Activated CD4-positive, alpha-beta T cell treated with anti-CD3 and anti-CD28 coated beads for 48 hours (primary cell): ENCODE data around the gene TCF7L1.

Source experiments
- DNase-seq: peaks from one replicate; pipeline ENCODE4 v3.0.0-alpha.2; 2020

Gene TCF7L1

DNA sequence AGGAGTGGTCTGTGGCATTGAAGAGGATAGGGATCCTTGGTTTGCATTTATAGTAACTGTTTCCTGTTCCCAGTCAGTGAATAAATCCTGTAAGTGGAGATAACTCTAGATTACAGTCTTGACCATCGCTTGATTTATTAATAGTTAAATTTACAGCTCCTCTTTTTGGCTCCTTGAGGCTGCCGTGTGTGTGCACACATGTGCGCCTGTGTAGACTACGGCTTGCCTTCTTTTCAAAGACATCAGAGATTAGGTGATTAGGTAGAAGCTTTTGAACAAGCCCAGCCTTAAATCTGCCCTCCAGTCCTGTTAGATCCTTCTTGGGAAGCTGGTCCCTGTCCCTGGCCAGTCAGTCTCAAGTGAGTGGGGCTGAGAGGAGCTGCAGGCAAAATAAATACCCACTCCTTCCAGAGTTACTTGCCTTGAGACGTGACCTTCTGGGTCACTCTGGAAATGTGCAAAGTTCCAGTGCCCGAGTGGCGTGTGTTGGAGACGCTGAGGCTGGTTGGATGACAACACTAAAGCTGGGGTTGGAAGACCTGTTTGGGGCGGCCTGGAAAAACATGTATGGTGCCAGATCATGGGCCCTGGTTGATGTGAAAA, 32.0 kb downstream of the TCF7L1 start:
- DNase-seq = no peak

DNA sequence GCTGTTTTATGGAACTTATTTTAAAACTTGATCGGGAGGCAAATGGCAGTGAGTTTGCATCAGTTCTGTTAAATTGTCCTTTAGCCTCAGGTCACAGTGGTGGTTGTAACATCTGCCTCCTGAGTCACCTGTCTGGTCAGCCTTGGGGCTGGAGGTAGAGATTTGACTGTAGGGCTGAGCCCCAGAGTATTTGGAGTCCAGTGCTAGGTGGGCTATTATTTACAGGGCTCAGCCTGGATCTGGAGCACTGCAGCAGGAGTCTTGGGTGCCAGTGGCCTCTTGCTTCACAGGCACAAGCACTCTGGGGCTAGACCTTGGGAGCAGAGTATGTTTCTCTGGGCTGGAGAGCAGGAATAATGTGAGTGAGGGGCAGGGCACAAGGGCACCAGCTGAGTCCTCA, 32.8 kb downstream of the TCF7L1 start:
- no peak for DNase-seq

DNA sequence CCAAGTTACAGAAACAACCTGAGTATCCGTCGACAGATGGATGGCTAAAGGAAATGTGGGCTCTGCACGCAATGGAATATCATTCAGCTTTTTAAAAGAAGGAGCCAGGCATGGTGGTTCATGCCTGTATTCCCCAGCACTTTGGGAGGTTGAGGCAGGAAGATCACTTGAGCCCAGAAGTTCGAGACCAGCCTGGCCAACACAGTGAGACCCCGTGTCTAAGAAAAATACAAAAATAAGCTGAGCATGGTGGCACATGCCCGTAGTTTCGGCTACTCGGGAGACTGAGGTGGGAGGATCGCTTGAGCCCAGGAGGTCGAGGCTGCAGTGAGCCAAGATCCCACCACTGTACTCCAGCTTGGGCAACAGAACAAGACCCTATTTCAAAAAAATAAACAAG, 34.3 kb downstream of the TCF7L1 start:
- DNase-seq = no peak

DNA sequence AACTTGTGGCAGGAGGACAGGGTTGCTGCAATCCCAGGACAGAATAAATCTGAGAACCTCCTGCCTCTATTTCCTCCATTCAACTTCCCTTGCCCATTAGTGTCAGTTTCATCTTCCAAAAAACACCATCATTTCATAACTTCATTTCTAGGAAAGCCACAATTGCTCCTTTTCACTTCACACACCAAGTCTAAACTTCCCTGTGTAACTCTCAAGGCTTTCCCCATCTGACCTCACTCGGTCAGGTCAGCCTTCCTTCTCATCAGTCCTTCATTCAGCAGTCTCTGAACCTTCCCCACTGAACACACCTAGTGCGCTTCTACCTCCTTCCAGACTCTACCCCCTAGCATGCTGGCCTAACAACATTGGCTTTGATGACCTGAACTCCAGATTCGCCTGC, 35.8 kb downstream of the TCF7L1 start:
- no peak for DNase-seq

DNA sequence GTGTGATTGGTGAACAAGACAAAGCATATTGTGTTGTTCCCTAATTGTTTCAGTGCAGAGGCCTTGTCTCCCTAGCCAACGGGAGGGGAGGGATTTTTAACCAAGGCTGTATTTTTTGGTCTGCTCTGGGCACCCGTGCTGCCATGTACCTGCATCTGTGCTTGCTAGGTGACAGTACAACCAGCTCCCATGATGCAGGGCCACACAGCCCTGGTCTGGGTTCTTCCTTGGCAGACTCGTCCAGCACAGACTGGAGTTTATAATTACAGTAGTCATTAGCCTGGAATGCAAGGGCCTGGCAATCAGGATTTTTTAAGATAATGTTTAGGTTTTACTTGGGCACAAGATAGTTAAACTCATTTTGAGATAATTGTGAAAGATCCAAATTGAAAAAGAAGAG, 36.4 kb downstream of the TCF7L1 start:
- DNase-seq = no peak

DNA sequence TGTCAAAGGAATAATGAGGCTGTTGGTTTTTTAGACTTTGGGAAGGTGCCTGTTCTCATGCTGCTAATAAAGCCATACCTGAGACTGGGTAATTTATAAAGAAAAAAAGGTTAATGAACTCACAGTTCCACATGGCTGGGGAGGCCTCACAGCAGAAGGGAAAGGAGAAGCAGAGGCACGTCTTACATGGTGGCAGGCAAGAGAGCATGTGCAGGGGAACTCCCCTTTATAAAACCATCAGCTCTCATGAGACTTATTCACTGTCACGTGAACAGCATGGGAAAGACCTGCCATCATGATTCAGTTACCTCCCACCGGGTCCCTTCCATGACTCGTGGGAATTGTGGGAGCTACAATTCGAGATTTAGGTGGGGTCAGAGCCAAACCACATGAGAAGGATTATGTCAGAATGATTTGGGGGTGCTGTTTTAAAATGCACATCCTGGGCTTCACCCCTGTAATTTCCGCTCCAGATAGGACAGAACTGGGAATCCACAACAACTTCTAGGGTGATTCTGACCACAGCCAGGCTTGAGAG, 37.8 kb downstream of the TCF7L1 start:
- no peak for DNase-seq

DNA sequence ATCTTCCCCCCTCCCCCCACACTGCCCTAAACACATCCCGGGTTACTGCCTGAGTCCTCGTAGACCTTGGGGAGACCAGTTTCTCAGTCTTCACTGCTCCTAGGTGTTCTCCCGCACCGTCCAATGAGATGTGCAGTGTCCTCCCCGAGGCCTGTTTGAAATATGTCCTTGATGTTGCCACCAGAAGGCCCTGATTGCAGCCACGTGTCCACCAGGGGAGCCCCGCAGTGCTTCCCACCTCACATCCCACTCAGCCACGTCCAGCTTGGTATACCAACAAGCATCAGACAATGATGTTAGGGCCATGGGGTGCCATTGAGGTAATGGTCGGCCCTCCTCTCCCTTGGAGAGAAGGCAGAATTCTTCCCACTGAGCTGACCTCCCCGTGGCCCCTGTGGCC, 38.7 kb downstream of the TCF7L1 start:
- DNase-seq = no peak

DNA sequence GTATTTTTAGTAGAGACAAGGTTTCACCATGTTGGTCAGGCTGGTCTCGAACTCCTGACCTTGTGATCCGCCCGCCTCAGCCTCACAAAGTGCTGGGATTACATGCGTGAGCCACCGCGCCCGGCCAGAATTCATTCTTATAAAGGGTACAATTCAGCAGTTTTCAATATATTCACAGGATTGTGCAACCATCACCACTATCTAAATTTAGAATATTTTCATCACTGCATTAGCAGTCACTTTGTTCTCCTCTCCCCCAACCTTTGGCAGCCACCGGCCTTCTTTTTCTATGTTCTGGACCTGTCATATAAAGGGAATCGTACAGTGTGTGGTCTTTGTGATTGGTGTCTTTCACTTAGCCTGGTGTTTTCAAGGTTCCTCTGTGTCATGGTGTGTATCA, 40.7 kb downstream of the TCF7L1 start:
- DNase-seq = no peak

DNA sequence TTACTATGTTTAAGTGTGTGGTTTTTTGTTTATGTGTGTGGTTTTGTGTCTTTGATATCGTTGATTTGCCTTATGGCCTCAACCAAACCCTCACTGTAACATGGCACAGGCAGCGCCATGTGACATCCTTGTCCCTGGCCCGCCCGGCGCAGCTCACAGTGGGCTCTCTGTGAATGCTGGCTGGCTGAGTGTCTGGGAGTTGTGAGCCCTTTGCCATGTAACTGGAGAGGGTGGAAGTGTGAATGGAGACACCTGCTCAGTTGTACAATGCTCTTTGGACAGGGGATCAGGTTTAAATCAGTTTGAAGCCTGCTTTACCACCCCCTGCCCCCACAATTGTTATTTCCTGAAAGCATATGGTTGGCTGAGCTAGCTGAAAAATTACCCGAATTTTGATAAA, 41.8 kb downstream of the TCF7L1 start:
- DNase-seq = no peak

DNA sequence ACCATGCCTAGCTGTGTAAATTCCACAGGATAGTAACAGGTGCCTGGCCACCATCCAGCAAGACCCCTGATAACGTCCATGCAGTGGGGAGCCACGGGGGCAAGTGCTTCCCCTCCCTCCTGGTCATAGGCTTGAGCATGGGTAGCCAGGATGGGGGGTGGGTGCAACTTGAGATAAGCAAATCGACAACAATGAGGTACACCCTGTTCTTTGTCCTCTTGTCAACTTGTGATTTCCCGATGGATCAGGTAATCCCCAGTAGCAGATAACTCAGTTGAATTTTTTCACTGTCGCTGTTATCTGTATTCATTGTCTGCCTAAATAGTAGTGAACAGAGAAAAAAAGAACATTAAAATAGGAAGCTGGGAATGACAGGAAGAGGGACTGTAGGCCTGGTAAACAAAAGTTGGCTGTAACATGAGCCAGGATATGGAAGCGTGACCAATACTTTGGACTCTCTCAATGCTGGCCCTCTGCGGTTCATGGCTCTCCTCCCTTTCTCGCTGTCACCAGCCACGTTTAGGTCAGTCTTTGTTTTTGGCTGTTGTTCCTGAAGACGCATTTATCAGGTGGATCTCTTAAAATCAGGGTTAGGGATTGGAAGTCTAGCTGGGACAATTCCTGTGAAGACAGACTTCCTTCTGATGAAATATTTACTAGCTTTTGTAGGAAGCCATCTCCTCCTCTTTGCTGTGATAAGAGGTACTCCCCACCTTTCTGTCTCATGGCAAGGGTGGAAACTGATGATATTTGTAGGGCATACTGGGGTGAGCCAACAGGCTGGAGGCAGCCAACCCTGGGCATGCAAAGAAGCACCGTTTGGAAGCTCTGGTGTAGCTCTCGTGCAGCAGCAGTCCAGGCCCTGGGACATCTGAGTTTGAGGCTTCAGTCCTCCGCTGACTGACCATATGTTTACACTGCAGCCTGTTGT, 42.4 kb downstream of the TCF7L1 start:
- DNase-seq = no peak

DNA sequence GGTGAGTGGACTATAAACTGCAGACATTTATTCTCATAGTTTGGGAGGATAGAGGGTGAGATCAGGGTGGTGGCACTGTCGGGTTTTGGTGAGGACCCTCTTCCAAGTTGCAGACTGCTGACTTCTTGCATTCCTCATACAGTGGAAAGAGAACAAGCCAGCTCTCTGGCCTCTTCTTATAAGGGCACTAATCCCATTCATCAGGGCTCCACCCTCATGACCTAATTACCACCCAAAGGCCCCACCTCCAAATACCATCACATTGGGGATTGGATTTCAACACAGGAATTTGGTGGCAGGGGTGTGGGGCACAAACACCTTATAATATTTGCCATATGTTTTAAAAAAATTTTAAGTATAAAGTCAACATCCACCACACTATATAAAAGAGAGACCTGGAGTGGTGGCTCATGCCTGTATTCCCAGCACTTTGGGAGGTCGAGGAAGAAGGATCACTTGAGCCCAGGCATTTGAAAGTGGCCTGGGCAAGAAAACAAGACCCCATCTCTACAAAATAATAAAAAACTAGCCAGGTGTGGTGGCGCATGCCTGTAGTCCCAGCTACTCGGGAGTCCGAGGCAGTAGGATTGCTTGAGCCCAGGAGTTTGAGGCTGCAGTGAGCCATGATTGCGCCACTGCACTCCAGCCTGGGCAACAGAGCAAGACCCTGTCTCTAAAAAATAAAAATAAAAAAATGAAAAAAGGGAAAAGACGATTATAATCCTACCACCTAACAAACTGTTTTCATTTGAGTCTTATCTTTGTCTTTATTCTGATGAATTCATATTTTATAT, 44.0 kb downstream of the TCF7L1 start:
- DNase-seq = no peak

DNA sequence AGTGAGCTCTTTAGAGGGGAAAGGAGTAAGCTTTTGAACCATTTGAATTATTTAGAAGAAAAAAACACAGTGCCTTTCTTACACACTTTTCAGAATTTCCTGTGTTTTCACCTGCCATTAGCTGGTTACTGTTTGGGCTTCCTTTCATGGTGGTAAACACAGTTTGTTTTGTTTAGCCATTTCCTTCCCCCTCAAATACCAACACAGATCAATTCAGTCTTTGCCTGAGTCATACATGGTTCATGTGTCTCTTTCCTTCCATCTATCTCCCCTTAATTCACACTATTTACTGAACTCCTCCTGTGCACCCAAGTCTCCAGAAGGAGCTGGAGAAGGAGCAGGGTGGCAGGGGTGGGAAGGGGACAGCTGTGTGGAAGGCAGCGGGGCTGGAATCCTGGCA, 45.0 kb downstream of the TCF7L1 start:
- DNase-seq = no peak

DNA sequence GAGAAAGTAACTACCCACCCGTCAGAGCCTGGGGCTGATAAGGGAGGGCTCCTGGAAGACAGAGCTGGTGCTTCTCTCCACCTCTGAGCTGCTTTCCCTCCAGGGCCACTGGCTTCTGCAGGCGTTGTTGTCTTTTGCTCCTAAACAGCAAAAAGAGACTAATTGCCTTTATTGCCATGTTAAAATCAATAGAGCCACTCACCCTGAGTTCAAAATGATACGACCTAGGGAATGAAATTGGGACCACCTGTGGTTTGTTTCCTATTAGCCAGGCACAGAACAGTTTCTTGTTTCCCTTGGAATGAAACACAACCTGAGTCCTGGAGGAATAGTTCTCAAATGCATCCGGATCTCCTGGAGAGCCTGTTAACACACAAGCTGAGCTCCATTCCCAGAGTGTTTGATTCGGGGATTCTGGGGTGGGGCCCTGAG, 45.8 kb downstream of the TCF7L1 start:
- no peak for DNase-seq

DNA sequence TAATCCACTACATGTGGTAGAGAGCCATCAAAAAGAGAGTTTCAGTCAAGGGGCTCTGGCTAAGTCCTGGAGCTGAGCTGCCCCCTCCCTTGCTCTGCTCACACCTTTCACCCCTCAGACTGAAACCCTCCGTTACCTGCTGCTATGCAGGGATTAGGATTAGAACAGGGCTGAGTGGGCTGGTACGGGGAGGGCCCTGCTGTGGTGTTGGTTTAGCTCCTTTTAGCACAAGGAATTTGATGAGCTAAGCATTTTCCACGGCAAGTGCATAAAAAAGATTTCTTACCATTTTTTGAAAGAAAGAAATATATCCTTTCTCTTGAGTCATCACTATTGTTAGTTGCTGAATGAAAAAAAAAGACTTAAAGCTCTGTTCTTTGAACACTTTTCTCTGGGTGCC, 46.3 kb downstream of the TCF7L1 start:
- DNase-seq = no peak

DNA sequence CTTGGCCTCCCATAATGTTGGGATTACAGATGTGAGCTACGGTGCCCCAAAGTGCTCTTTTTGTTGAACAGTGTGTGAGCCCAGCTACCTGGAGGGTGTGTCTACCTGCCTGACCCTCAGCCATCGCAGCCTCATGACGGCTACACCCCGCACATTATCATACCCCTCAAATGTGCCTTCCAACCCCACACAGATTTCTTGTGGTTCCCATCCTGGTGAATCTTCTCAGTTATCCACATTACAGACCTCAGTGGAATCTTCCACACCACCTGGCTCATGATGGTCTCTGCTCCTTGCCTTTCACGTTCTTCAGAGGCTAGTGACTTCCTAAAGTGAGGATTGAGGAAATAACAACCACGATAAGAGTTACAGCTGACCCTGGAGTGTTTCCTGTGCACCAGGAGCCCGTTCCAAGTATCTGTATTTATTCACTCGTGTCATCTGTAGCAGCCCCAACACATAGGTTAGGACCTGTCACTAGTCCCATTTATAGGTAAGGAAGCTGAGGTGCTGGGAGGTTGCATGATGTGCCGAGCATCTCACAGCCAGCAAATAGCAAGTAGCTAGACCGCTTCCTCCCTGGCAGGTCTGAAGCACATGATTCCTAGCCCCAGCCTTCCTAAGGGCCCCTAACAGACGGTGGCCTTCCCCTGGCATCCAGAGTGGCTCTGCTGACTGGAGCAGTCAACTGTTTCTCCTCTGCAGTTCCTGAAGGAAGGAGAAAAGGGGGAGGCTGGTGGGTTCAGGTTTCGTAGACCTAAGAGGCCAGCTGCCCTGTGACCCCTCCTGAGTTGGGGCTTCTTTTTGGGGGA, 47.3 kb downstream of the TCF7L1 start:
- DNase-seq = no peak

DNA sequence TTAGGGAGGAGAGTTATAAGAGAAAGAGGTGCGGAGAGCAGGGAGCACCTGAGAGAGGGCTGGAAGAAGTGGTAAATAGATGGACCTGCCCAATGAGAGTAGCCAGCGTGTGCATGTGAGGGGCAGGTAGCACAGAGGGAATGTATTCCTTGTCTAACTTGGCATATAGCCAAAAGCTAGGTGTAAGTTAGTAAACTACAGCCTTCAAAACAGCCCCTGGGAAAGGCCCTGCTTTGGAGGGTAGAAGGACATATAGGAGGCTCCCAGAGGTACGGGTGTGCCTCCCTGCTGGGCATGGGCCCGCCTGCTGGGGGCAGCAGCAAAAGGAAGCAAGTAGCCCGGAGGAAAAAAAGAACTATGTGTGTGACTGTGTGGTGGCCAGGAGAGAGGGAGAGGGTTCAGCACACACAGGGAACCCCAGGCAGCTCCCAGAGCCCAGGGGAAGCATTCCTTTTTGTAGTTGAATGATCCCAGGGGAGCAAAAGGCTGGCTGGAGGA, 48.0 kb downstream of the TCF7L1 start:
- DNase-seq = no peak

DNA sequence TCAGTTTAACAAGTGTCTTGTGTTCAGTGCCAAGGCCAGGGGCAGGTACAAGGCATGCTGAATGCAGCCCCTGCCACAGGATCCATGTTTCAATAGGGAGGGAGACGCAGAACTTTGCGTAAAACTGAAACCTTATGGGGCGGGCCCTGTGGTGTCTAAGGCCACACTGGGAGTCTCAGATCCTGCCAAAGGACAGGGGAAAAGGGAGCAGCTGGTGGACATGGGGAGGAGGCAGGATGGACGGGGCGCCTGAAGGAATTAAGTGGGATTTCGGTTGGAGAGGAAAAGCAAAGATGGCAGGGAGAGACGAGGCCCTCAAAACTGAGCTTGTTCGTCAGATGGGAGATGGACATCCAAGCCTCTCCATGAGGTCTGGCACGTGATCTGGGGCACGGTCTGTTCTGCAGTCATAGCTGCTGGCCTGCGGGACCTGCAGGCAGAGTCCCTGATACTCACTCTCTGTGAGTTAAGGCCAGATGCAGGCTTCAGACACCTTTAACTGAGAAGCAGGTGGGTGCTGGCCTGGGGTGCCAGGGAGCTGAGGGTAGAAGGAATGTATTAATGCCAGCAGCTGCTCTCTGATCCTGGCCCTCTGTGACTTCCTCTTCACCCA, 48.8 kb downstream of the TCF7L1 start:
- no peak for DNase-seq

DNA sequence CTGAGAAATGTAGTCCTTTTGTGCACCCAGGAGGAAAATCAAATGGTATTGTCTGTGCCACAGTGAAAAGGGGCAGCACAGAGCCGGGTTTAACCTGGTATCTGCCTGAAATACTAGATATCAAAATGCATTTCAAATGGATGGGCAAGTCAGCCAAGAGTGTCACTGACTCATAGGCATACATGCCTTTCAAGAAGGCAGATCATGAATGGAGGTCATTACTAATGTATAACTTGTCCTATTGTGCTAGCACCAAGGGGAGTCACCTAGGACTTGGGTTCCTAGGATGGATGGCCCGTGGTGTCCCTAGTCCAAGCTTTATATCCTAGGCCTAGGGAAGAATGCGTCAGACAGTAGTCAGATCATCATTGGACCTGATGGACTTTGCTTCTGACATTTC, 49.9 kb downstream of the TCF7L1 start:
- DNase-seq = no peak

DNA sequence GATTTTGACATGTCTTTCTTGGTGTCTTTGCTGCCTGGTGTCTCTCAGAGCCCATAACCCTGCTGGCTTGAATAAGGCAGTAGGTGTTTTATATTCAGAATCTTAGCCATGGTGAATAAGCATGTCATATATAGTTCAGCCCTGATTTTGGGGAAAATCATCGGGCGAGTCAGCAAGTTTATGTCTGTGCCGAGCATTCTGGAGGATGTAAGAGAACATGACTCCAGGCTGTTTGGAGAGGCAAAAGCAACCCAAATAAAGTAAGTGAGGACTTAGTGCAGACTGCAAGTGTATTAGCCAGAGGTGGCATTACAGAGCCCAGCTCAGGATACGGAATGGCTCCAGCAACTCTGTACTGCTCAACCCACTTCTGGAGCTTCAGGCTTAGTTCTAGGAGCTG, 50.3 kb downstream of the TCF7L1 start:
- no peak for DNase-seq

DNA sequence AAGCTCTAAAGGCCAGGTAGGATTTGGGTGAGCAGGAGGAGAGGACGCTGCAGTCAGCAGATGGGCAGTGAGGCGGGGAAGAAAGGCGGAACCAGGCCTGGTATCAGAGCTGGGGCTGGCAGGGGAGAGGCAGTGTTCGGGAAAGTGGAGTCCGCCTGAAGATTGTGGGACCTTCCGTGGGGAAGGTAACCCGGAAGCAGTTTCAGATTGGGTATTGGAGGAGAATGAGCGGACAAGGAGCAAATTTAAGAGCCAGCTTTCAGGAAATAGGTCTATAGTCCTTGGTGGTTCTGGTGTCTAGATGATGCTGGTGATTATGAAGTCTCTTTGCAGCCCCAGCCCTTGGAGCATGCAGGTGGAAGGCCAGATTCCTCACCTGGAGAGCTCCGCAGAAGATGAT, 51.0 kb downstream of the TCF7L1 start:
- no peak for DNase-seq

DNA sequence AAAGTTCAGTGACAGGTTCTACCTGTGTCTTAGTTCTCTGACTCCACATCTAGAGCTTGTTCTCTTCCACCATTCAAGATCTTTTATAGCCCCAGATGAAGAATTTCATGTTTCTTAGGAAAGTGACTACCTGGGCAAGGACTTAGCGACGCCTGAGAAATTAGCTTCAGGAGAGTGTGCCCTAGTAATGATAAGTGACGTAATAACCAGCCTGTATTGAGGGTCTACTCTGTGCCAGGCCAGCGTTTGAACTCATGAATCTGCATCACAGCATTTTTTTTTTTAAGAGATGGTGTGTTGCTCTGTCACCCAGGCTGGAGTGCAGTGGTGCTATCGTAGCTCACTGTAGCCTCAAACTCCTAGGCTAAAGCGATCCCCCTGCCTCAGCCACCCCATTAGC, 51.8 kb downstream of the TCF7L1 start:
- DNase-seq = no peak

DNA sequence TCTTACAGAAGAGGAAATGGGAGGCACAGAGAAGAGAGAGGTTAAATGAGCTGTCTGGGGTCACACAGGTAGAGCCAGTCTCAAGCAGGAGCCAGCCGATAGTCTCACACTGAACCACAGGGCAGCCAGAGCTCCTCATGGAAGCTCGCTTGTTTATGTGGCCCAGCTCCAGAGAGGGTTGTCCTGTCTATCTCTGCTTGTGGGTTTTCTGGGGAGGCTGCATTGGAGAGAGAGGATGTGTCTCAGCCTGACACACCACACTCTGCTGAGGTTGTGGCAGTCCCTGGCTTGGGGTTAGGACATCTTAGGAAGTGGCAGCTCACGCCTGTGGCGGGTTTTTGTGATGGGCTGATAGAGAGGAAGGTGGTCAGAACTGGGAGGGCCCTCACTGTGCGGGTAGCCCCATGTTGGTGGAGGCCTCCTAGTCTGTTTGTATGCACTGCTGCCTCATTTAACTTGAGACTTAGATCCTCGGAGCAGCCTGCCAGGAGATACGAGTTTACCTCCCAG, 52.3 kb downstream of the TCF7L1 start:
- no peak for DNase-seq
